Measurements from ENCODE around the gene TRPV4.

Gene TRPV4

GRCh38 chr12:109760930-109761921, 72.0 kb downstream of the TRPV4 start:
- no peak for DNase-seq (ENCODE audit: low spot score)

GRCh38 chr12:109760031-109760929, 72.9 kb downstream of the TRPV4 start:
- DNase-seq (ENCODE audit: low spot score), result no peak

- no peak for DNase-seq (ENCODE audit: low spot score)
These were observed 73.6 kb downstream of the TRPV4 start for GRCh38 chr12:109759595-109759994.

GRCh38 chr12:109758426-109759420, 74.5 kb downstream of the TRPV4 start:
- DNase-seq (ENCODE audit: low spot score), result no peak

- no peak for DNase-seq (ENCODE audit: low spot score)
These were observed 75.4 kb downstream of the TRPV4 start for GRCh38 chr12:109757671-109758265.

- DNase-seq (ENCODE audit: low spot score), result no peak
These were observed 76.7 kb downstream of the TRPV4 start for GRCh38 chr12:109756457-109756856.

GRCh38 chr12:109753959-109754358, 79.2 kb downstream of the TRPV4 start:
- DNase-seq (ENCODE audit: low spot score), result no peak

GRCh38 chr12:109753054-109753401, 80.2 kb downstream of the TRPV4 start:
- DNase-seq (ENCODE audit: low spot score), result no peak

GRCh38 chr12:109752117-109753053, 80.8 kb downstream of the TRPV4 start:
- DNase-seq (ENCODE audit: low spot score), result no peak

- no peak for DNase-seq (ENCODE audit: low spot score)
These were observed 87.9 kb downstream of the TRPV4 start for GRCh38 chr12:109744986-109745942.

GRCh38 chr12:109744026-109744425, 89.2 kb downstream of the TRPV4 start:
- DNase-seq (ENCODE audit: low spot score), result no peak

- no peak for DNase-seq (ENCODE audit: low spot score)
These were observed 89.9 kb downstream of the TRPV4 start for GRCh38 chr12:109743076-109743910.

- no peak for DNase-seq (ENCODE audit: low spot score)
These were observed 91.1 kb downstream of the TRPV4 start for GRCh38 chr12:109741970-109742703.

- DNase-seq (ENCODE audit: low spot score), result no peak
These were observed 91.8 kb downstream of the TRPV4 start for GRCh38 chr12:109741286-109741969.

GRCh38 chr12:109740694-109741245, 92.4 kb downstream of the TRPV4 start:
- no peak for DNase-seq (ENCODE audit: low spot score)
